IPS DF 4.7 (cell line): ENCODE measurements around the gene EMCN.
"Not testable (repeated sequence)": the region's sequence is repeated elsewhere in the genome, so short reads cannot be mapped to it uniquely, and the experiment has no call there.

ENCODE experiments used
- DNase-seq: peaks from one replicate; pipeline ENCODE4 v3.0.0-alpha.2; 2013; ENCODE audit warnings: low spot score; ENCODE audit errors: extremely low read depth

EMCN gene

GRCh38 chr4:100380401-100380800 lies 137.4 kb downstream of the EMCN start:
- DNase-seq: not testable (repeated sequence)

GRCh38 chr4:100379583-100380105 lies 138.2 kb downstream of the EMCN start:
- DNase-seq: no peak

DNA sequence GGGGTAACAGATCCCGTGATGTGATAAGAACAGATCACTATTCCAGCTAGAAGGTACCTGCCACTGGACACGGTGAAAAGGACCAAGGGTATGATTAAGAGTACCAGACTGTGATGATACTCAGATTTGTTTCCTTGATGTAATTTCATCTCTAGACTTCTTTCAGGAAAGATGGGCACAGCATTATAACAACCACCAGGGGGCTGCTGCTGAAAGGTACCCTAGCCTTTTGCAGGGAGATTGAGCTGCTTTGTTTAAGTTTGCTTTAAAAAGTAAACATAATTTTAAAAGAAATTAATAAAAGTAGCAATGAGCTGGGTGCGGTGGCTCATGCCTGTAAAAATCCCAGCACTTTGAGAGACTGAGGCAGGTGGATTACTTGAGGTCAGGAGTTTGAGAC lies 145.4 kb downstream of the EMCN start:
- no peak for DNase-seq

GRCh38 chr4:100369871-100370270 lies 148.0 kb downstream of the EMCN start:
- DNase-seq: no peak

DNA sequence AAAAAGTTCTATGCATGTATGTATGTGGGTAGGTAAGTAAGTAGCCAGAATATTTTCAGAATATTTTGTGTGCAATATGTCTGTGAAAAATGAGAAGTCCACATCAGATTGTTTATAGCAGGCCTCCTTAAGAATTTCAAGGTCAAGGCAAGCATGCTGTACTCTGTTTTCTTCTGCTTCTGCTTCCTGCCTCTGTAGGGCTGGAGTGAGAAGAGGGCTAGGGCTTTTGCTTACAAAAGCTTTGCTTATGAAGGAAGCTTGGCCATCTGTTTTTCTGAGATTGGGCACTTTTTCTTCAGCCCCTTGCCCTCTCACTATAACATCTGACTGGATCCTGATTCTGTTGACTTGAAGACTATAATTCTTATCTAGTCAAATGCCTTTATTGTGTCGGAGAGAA lies 150.4 kb downstream of the EMCN start:
- no peak for DNase-seq

DNA sequence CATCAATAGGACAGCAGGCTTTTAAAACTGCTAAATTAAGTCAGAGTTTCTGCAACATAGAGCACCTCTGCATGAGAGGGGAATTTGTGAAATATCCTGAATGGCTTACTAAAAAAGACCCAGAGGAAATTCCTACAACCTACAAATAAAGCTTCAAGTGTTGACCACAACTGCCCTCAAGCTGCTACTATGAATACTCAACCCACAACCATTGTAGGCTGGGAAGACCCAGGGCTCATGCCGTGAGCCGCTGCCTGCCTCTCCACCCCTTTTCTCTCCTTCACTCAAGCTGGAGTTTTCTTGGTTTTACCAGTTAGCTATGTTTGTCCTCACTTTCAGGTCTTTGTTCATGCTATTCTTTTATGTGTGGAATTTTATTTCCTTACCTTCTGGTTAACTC lies 151.6 kb downstream of the EMCN start:
- peak; percentile 19 for DNase-seq

DNA sequence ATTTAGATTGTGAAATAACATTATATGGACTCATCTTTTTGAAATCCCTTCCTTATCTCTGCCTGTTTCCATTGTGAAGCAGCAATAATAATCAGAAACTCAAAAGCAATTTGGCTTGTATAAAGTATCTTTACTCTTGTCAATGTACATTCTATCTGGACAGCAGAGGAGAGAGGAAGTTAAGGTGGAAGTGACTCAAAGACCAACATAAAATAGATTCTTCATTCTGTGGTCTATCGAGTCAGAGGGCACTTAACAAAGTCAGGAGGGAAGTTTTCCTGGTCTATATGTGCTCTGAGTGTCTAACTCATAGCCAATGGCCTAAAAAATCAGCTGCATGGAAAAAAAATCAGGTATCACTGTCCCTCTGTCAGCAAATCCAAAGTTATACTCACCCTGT lies 155.5 kb downstream of the EMCN start:
- DNase-seq: no peak

- no peak for DNase-seq
Observed at GRCh38 chr4:100361336-100361735, 156.5 kb downstream of the EMCN start.

- no peak for DNase-seq
Observed at GRCh38 chr4:100360211-100360610, 157.6 kb downstream of the EMCN start.

DNA sequence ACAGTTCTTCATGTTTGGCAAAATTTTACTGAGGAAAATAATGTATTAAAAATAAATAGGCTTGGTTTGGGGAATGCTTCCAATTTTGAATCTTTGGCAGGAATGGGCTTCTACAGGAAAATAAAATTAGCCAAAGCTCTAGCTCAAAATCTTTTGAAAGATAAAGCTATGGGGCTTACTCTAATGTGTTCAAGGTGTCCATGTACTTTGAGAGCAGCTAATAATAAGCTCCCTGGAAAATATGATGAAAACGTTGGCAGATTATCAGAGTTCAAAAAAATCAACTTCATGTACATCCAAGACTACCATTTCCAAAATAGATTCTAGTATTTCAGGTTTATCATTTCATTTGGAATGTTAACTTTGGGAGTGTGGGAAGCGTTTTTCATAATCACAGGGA lies 158.4 kb downstream of the EMCN start:
- DNase-seq: no peak

GRCh38 chr4:100357542-100357941 lies 160.3 kb downstream of the EMCN start:
- DNase-seq: no peak

- DNase-seq: no peak
Observed at GRCh38 chr4:100356172-100356571, 161.7 kb downstream of the EMCN start.

DNA sequence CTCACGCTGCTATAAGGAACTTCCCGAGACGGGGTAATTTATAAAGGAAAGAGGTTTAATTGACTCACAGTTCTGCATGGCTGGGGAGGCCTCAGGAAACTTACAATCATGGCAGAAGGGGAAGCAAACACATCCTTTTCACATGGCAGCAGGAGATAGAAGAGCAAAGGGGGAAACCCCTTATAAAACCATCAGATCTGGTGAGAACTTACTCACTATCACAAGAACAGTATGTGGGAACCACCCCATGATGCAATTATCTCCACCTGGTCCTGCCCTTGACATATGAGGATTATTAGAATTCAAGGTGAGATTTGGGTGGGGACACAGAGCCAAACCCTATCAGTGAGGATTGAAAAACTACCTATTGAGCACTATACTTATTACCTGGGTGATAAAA lies 165.5 kb downstream of the EMCN start:
- not testable (repeated sequence) for DNase-seq

DNA sequence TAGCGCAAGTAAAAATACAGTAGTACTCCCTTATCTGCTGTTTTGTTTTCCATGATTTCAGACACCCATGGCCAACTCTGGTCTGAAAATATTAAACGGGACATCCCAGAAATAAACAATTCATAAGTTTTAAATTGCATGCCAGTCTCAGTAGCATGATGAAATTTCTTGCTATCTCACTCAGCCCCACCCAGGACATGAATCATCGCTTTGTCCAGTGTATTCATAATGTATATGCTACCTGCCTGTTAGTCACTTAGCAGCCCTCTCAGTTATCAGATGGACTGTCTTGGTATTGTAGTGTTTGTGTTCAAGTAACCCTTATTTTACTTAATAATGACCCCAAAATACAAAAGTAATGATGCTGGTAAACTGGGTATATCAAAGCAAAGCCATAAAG lies 169.3 kb downstream of the EMCN start:
- DNase-seq: no peak

GRCh38 chr4:100347241-100347640 lies 170.6 kb downstream of the EMCN start:
- no peak for DNase-seq

DNA sequence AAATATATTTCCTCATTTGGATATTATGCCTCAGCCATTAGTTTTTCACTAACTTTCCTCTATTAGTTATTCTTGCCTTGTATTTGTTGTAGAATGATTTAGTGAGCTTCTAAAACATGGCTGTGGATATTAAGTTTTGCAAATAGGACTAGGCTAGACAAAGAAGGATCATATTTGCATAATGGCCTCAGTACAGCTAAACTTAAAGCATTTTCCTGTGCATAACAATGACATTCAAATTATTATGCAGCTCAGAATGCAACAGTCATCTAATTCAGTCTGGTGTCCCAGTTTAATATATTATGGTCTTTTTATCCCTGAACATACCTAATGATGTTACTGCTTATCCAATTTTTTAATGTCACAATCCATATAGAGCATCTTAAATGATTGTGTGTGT lies 172.2 kb downstream of the EMCN start:
- DNase-seq: no peak
